ENCODE data around the gene ALDOC.
"Not testable (repeated sequence)": the region's sequence is repeated elsewhere in the genome, so short reads cannot be mapped to it uniquely, and the experiment has no call there.

Gene ALDOC

DNA sequence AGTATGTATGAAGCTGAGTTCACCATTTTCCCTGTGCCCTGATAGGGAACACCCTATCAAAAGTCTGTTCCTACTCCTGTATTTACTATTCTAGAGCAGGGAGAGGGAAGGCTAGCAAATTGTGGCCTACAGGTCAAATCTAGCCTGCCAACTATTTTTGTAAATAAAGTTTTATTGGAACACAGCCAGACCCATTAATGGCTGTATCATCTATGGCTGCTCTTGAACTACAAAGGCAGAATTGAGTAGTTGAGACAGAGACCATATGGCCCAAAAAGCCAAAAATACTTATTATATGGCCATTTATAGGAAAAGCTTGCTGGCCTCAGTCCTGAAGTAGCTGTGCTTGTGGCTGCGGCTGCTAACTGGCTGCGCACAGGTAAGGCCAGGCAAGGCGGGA is 4.3 kb upstream of the ALDOC start:
- DNase-seq, result no peak

- DNase-seq, result peak; percentile 43
These were observed 2.8 kb upstream of the ALDOC start for GRCh38 chr17:28579526-28579925.

GRCh38 chr17:28578246-28579195 is 1.8 kb upstream of the ALDOC start:
- no peak for DNase-seq

DNA sequence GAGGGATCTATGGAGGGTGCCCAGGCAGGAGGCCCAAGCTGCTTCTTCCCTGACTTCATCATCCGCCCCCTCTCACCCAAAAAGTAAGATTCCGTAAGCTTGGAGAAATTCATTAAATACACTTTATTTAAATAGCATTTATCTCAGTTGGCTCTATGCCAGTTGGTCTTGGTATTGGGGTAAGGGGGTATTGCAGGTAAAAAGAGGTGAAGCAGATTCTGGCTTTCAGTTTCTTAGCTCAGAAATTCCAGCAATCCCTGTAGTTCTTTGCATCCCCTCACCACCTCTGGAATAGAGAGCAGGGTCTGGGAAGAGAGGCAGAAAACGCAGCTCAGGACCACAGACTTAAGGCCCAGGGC is 750 bp upstream of the ALDOC start:
- no peak for DNase-seq

DNA sequence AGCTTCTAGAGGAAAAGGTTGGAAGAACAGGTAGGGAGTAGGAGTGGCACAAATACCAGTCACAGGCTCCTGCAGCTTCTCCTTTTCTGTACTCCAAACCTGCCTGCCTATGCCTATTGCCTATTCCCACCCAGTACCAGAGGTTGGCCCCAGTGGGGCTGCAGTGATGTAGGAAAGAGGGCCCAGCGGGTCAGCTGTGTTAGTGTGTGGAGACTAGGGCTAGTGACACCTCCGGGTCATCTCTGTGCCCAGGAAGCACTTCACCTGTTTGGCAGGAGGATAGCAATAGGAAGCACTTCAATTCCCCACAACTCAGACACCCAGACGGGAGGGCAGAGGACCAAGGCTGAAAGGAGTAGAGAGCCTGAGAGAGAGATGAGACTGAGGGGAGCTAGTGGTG is 679 bp downstream of the ALDOC start:
- not testable (repeated sequence) for DNase-seq

DNA sequence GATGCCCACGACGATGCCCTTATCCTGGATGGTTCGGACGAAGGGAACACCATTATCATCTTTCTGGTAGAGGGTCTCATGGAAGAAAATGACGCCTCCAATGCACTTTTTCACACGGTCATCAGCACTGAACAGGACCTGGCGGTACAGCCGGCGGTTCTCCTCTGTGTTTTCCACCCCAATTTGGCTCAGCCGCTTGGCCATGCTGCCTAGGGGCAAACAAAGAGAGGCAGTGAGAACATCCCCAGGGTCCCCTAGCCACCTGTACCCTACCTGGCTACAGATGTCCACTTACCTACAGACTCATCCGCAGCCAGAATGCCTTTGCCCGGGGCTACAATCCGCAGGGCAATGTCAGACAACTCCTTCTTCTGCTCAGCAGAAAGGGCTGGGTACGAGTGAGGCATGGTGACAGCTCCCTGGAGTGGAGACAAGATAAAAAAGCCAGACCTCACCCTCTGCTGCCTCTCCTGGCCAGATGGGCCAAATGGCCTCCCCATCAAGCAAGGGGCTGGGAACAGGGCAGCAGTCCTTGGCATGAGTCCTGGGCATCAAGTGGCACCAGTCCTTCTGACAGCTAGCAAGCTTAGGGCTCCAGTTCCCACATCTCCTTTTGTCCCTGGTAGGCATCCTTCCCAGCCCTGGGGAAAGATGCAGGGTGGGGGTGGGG is 1.4 kb downstream of the ALDOC start:
- DNase-seq, result no peak

GRCh38 chr17:28574526-28574925 is 2.2 kb downstream of the ALDOC start:
- DNase-seq, result no peak

GRCh38 chr17:28573966-28574480 is 2.7 kb downstream of the ALDOC start:
- DNase-seq, result no peak

DNA sequence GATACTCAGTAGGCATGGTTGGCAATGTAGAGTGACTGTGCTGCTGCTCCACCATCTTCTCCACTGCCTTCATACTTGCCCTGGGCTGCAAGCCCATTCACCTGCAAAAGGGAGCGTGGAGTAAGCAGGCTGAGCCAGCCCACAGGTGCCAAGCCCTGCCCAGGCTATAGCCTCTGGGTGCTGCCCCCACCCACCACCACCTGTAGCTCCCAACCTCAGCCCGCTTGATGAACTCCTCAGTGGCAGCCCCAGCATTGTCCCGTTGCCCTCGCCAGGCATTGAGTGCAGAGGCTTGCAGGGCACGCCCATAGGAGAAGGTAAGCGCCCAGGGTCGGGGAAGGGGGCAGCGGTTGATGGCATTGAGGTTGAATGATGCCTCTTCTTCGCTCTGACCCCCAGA is 3.2 kb downstream of the ALDOC start:
- no peak for DNase-seq

DNA sequence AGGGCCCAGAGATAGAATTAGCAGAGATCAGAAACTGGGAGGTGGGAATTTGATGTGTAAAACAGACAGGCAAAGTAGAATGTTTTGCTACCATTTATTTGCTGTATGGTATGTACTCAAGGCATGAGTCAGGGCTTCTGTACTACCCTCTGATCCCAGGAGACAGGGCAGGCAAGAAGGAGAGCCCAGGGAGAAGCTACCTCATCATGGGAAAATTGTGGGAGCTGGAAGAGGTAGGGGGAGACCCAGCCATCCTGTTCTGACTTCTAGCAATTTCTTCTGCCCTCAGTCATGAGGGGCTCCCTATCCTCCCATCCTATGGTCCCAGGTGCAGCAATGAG is 3.7 kb downstream of the ALDOC start:
- DNase-seq, result no peak

DNA sequence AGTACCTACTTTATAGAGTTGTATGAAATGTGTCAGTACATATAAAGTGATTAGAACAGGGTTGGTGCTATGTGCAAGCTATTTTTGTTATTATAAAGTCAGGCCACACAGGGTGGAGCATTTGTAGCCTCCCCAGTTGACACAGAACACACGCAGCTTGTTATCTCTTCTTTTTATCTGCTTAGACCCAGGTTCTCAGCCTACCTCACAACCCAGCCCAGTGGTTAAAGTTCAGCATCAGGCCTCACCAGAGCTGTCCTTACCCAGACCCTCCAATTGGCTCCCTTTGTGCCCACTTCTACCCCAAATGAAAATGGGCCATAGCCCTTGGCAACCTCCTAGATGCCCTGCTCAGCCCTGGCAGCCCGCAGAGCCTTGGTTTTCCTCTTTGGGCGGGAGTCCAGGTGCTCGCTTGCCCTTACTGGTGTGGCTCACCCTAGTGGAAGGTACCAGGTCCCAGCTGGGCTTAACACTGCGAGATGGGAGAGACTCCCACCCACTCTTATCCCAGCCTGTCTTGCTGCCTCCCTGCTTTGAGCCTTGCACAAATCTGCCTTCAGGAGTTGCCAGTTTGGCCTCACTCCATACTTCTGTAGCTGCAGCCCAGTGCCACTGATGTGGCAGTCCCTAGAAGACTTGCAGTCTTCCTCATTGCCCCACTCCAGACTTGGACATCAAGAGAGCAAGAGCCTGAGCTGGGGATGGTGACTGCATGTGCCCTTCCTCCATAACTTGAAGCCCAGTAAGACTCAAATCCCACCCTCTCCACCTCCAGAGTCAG is 4.2 kb downstream of the ALDOC start:
- no peak for DNase-seq

- peak; percentile 98 for DNase-seq
These were observed 5.2 kb downstream of the ALDOC start, which contains the start of gene PIGS for GRCh38 chr17:28571361-28572122. Gene PIGS (minus strand): TSS chr17:28571524. CDS start chr17:28571496, 28 bp downstream.

DNA sequence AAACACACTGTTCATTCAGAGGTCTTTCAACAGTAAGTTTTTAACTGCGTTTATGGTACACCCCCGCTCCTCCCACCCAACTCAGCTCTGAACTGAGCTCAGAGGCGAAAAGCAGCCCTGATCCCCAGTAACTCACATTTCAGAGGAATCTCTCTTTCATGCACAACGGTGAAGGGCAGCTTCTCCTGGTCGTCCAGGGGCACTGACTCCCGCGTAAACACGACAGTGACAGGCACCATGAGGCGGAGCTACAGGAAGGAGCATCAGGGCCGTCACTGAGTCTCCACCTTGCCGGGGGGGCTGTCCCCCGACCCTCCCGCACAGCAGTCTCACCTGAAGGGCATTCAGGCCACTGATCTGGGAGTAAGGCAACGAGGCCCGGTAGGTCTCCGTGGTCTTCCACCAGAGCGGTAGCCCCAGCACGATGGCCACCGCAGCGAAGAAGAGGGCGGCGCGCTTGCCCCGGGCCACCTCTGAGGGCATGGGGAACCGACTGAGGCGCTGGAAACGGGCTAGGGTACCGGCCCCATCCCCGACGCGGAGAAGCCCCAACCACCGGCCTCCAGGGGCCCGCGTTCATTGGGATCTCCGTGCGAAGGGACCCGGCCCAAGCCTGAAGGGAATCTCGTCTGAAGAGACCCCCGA is 5.9 kb downstream of the ALDOC start:
- peak; percentile 69 for DNase-seq

DNA sequence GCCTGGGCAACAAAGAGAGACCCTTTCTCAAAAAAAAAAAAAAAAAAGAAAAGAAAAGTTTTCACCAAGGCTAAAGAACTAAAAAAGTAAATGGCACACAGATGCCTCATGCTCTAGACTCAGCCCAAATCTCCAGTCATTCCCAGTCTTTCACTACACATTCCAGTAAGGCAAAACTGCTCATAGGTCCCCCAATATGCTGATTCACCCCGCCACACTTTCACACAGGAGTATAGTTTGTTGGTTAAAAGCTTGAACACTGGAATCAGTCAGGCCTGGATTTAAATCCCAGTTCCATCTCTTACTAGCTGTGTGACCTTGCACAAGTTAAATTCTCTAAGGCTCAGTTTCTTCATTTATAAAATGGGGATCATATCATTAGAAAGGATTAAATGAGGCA is 7.2 kb downstream of the ALDOC start:
- no peak for DNase-seq

GRCh38 chr17:28567604-28568003 is 9.1 kb downstream of the ALDOC start:
- no peak for DNase-seq

DNA sequence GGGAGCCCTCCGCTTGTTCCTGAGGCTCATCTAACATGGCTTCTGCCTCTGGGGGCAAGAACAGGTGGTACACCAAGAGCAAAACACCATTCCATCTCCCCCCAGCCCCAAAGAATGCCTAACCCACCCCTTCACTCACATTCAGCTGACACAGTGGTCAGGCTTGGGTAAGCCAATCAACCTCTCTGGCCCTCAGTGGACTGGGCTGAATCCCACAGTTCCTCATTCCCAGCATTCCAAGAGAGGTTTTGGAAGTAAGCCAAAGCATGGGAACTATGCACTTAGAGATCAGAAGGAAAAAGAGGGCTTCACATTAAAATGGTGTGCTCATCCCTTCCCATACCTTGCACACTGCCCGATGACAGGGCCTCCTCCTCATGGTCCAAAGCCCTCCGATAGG is 13.2 kb downstream of the ALDOC start:
- no peak for DNase-seq

DNA sequence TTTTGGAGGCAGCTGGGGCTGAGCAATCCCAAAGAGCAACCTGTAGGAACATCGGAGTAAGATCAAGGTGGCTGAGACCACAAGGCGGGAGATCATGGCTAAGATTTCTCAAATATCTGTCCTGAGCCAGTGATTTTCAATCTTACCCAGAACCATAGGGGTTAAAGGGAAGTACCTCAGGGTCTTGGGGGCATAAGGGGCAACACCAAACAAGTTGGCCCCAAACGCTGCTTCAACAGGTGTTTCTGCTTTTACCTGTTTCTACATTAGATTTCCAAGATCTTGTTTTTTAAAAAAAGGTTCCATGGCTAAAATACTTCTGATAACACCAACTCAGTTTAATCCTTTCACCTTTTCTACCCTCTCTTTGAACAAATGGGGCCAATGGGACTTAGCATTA is 21.7 kb downstream of the ALDOC start:
- no peak for DNase-seq

- no peak for DNase-seq
These were observed 22.1 kb downstream of the ALDOC start for GRCh38 chr17:28554565-28554964.

- no peak for DNase-seq
These were observed 23.6 kb downstream of the ALDOC start for GRCh38 chr17:28553000-28553505.

- DNase-seq, result peak; percentile 86
These were observed 24.3 kb downstream of the ALDOC start, which contains the start of gene UNC119 for GRCh38 chr17:28552176-28552999. Gene UNC119 (minus strand): TSS chr17:28552624. CDS start chr17:28552557, 67 bp downstream.
